Measurements from ENCODE around the gene SMAD6.

The SMAD6 gene

GRCh38 chr15:66721501-66721937, 19.5 kb downstream of the SMAD6 start:
- peak; percentile 50 for DNase-seq (ENCODE audit: low read depth)

DNA sequence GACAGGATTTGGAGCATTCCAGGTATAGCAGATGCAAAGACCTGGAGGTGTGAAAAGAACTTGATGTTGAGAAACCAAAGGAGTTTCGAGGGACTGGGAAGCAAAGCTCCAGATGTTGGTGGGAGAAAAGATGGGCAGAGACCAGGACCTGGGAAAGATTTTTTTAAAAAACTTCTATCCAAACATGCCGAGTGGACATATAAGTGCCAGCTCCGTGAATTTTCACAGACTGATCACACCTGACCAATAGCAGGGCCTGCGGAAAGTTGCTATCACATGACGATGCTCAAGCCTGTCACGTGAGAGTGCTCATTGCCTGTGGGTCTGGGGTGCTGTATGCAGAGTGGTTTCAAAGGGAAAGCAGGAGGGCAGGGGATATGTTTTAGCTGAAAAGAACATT, 19.9 kb downstream of the SMAD6 start:
- no peak for DNase-seq (ENCODE audit: low read depth)

GRCh38 chr15:66722757-66723540, 20.9 kb downstream of the SMAD6 start:
- no peak for DNase-seq (ENCODE audit: low read depth)

GRCh38 chr15:66723826-66724731, 22.0 kb downstream of the SMAD6 start:
- peak; percentile 67 for DNase-seq (ENCODE audit: low read depth)

DNA sequence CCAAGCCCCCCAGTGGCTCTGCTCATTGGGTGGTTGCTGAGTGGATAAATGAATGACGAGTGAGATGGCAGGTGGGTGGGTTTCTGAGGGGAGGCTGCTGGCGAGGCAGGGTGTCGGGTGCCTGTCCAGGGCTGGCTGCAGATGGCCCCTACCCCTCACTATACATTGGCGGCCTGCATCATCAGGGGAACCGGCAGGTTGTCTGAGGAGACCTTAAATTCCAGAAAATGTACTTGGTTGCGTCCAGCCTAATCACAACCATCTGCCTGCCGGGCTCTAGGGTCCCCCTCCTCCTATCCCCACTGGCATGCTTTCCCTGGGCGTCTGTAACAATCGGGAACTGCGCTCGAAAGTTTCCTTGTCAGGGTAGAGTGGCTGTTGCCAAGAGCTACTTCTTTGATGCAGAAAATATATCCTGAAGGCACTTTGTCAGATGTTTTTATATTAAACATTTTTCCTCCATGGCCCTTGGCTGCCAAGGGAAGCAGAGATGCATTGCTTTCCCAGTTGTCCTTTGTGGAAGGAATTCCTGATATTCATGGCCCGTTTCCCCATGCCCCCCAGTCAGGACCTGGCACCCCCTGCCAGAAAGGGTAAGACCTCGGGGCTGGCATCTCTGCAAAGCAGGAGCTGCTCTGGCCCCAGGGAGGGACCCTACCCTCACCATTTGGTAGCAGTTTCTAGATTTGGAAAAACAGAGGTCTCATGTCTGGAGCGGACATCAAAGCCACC, 22.9 kb downstream of the SMAD6 start:
- peak; percentile 68 for DNase-seq (ENCODE audit: low read depth)

DNA sequence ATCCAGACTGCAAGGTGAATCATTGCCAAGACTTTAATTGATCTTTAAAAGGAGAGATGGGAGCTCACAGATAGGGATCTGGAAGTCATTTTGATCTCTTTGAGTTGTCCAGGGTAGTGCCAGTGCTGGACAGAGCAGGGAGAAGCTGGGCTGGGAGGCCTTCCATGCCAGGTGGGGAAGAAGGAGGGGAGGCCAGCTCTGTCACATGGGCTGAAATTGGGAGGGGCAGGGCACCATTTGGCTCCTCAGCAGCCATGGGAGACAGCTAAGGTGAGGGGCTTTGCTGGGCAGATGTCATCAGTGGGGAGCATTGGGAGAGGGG, 23.4 kb downstream of the SMAD6 start:
- no peak for DNase-seq (ENCODE audit: low read depth)

GRCh38 chr15:66726386-66726785, 24.4 kb downstream of the SMAD6 start:
- DNase-seq (ENCODE audit: low read depth), result no peak

GRCh38 chr15:66729331-66729951, 27.4 kb downstream of the SMAD6 start:
- DNase-seq (ENCODE audit: low read depth), result peak; percentile 60

GRCh38 chr15:66730168-66731021, 28.4 kb downstream of the SMAD6 start:
- peak; percentile 75 for DNase-seq (ENCODE audit: low read depth)

GRCh38 chr15:66733976-66734375, 31.9 kb downstream of the SMAD6 start:
- DNase-seq (ENCODE audit: low read depth), result no peak

DNA sequence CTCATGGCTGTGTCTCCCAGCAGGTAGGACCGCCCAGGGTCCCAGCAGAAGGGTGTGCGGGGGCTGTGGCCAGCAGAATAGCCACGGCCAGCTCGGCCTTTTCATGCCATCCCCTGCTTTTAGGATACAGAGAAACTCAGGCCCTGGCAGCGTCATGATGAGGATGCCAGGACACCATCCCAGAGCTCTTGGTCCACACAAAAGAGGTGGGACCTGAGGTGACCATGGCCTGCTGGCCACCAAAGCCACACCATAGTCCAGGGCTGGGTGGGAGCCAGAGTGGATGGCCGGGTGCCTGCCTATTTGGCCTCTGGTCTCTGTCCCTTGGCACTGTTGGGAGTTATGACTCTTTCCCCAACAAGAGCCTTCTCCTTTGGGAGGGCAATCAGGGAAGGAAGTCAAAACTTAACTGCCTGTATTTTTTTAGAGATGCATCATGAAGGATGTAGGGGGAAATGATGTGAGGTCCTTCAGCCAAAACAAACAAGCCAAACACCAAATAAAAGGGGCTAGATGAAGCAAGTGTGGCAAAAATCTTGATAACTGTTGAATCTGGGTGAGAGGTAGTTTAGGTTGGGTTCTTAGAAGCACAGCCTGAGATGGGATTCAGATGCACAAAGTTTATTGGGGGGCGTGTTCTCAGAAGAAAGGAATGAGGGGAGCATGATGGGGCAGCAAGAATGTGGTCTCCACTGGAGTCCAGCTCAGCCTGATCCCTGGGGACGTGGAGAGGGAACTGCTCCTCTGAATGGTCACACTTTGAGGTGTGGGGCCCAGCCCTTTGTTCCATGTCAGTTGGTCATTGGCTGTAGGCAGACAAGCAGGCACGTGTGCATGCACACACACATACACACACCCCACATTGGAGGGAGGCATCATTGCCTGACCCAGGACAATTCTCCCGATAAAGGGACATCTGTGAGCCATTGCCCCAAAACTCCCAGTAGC, 33.2 kb downstream of the SMAD6 start:
- peak; percentile 73 for DNase-seq (ENCODE audit: low read depth)

GRCh38 chr15:66735909-66736305, 33.9 kb downstream of the SMAD6 start:
- peak; percentile 46 for DNase-seq (ENCODE audit: low read depth)

- DNase-seq (ENCODE audit: low read depth), result no peak
These were observed 35.4 kb downstream of the SMAD6 start for GRCh38 chr15:66737243-66738010.

DNA sequence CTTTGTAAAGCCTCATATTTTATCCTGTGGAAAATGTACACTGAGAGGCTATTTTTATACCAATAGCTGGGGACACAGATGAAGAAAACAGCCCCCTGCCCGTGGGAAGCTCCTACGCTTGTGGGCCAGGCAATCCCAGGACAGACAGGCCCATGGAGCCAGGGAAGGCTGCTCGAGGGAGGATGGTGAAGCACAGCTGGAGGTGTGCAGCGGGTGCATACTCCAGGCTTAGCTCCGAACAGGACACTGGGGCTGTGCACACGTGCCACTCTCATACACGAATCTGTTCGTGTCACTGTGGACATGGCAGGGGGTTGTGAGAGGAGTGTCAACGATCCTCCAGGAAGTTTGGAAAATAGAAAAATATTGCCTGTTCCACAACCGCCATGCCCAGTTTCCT, 36.1 kb downstream of the SMAD6 start:
- DNase-seq (ENCODE audit: low read depth), result no peak

DNA sequence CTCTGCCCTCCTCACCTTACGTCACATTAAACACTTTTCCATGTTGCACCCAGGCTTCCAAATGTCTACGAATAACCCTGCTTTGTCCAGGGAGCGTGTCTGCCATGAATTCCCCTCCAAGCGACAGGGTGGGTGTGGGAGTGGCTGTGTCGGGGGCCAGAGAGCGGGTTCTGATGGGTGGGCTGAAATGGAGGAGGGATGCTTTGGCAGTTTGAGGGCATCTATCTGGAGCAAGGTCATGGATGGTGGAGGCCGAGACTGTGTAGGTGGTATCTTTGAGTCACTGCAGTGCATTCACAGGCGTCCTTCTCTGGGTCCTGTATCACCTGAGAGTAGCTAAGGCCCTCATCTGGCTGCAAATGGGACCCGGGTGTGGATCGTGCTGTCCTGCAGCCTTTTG, 36.6 kb downstream of the SMAD6 start:
- DNase-seq (ENCODE audit: low read depth), result no peak

DNA sequence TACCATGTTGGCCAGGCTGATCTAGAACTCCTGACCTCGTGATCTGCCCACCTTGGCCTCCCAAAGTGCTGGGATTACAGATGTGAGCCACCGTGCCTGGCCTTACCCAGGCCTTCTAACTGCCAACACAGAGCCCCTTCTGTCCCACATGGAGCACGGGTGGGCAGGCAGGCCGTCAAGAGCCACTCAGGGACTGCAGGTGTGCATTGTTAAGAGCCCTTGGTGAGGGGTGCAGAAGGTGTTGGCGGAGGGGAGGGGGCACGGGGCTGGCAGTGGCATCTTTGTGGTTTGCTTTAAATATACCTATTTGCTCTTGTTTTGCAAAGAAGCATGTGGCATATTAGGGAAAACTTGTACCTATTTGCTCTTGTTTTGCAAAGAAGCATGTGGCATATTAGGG, 37.3 kb downstream of the SMAD6 start:
- no peak for DNase-seq (ENCODE audit: low read depth)

- DNase-seq (ENCODE audit: low read depth), result peak; percentile 91
These were observed 38.8 kb downstream of the SMAD6 start for GRCh38 chr15:66740802-66741201.

DNA sequence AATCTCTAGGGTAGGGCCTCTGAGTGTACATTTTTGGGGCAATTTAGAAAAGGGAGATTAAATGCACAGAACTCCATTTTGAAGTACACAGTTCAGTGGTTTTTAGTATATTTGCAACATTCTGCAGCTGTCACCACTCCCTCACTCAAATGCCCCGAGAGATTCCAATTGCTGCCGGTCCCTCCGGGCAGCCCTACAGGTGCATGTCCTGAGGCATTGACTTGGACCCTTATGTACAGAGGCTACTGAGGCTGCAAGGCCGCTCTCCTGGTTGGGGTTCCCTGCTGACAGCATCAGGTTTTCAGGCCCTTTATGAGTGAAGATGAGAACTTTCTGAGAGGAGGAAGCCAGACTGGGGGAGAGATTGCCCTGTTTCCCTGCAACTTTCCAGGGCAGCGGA, 39.6 kb downstream of the SMAD6 start:
- no peak for DNase-seq (ENCODE audit: low read depth)

GRCh38 chr15:66742286-66742685, 40.2 kb downstream of the SMAD6 start:
- no peak for DNase-seq (ENCODE audit: low read depth)
